22Rv1 (cell line): ENCODE data around the gene MAP7D3.

ENCODE experiments used
- CTCF ChIP-seq: fragments of 450-650 bp; IDR thresholded peaks from 2 replicates; pipeline ENCODE4 v1.5.1; 2017; ENCODE audit warnings: mild to moderate bottlenecking
- ZFX ChIP-seq: fragments of 450-650 bp; IDR thresholded peaks from 2 replicates; pipeline ENCODE4 v1.6.1; 2017; ENCODE audit warnings: antibody characterized with exemption, borderline replicate concordance

GRCh38 chrX:136273986-136274385 lies 22.8 kb upstream of the MAP7D3 start:
- TF ChIP-seq CTCF (no peak), ZFX (no peak)
